H7 (cell line): Measurements from ENCODE around the gene STAP1. TPM values are rescaled to one million over a fixed set of nuclear protein-coding genes. Genes with fewer than 3 reads are reported as not detected.

Source experiments
- DNase-seq: peaks from one replicate; pipeline ENCODE4 v3.0.0; 2012
- H3K27me3 ChIP-seq: 2 replicates; pipeline ENCODE4 v1.6.0; 2011; ENCODE audit warnings: mild to moderate bottlenecking, low read length; ENCODE audit not compliant: control insufficient read depth, insufficient read depth
- H3K36me3 ChIP-seq: replicated peaks from 2 replicates; pipeline ENCODE4 v1.5.1; 2011; ENCODE audit warnings: low read length; ENCODE audit not compliant: control insufficient read depth, insufficient read depth
- H3K4me3 ChIP-seq: 2 replicates; pipeline ENCODE4 v1.5.1; 2011; ENCODE audit warnings: low read depth, mild to moderate bottlenecking, control low read depth, low read length, moderate library complexity; ENCODE audit not compliant: insufficient read depth
- total RNA-seq: library from RNA; depleted of rRNA; stranded (reverse); fragments of >200 nt; shearing (Covaris generic); gene quantifications from 2 replicates; pipeline ENCODE4 v1.2.3, GENCODE V29; 2014

STAP1 gene
- total RNA-seq, 1 experiment from 2014 or later: not detected

DNA sequence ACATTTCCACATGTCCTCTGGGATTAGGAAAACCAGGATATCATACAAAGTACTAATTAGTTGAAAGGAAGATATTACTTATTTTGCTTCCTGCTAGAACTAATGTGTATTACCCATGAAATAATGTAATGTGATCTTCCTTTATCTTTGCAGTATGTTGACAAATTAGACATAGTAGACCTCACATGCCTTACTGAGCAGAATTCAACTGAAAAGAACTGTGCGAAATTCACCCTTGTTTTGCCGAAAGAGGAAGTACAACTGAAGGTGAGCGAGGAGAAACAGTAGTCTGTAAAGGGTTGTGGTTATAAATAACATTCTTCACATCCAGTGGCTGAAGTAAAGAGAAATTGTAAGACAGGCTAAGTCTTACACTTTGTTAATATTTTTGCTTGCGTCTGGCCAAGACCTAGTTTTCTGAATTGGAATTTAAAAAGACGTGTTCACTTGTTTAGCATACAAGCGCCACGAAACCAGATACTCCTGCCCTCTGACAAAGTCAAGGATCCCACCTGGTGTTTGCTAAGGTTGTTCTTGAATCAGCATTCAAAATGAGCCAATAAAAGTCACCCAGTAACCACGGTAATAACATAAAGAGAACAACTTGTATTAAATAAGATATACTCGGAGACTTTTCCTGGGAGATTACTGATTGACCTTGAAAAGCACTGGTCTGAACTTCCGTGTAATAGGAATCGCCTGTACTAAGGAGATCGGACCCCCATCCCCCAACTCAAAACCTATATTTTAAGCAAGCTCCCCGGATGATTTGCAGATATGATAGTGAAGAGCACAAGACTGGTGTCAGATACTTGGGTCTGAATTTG lies 16.9 kb downstream of the STAP1 start:
- Histone ChIP-seq H3K4me3 (no peak overlapping the region), H3K27me3 (no peaks in the 10 kb centered on the region), H3K36me3 (no peaks in the 10 kb centered on the region)
- peak; percentile 6 for DNase-seq

DNA sequence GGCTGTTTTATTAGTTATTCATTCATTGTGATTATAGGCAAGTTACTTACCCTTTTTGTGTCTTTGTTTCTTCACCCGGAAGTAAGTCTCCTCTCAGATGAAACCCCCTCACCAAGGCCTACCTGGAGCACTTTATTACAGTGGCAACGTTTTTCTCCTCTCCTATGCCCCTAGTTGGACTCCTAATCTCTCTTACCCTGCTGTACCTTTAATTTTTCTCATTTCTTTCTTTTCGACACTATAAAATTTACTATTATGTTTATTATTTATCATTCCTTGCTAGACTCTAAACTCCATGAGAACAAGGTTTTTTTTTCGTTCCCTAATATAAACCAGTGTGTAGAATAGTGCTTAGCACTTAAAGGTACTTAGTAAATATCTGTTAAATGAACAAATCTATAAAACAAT lies 17.5 kb downstream of the STAP1 start:
- Histone ChIP-seq H3K36me3 (no peaks in the 10 kb centered on the region), H3K4me3 (no peak overlapping the region), H3K27me3 (no peaks in the 10 kb centered on the region)
- no peak for DNase-seq

DNA sequence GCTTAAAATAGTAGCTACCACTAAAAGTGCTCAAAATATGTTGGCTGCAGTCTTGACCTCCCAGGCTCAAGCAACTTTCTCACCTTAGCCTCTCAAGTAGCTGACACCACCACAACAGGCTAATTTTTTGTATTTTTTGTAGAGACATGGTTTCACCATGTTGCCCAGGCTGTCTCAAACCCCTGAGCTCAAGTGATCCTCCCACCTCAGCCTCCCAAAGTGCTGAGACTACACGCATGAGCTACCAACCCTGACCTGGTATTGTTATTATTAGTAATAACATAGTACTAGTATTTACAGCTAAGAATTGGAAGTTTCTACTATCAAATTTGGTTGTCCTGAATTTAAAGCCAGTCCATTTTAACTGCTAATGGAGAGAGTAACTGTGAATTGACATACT lies 18.0 kb downstream of the STAP1 start:
- H3K27me3 ChIP-seq: no peaks in the 10 kb centered on the region
- H3K36me3 ChIP-seq: no peaks in the 10 kb centered on the region
- DNase-seq: no peak
- no peak overlapping the region for H3K4me3 ChIP-seq

DNA sequence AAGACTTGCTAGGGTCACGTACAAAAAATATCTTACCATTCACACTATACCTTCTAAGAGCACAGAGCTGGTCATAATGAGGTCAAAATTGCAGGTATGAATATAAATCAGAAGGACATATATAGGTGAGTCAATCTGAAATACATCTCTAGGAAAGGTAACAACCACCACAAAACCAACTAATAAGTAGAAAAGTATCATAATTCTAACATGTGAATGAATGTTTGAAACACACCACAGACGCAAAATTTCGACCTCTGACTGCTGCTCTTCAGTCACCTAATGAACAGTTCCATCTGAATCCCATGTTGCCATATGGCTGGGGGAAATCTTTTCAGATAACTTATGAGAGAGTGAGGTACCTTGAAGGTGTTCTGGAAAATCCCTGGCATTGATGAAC lies 22.1 kb downstream of the STAP1 start:
- no peak overlapping the region for H3K4me3 ChIP-seq
- H3K27me3 ChIP-seq: no peaks in the 10 kb centered on the region
- no peaks in the 10 kb centered on the region for H3K36me3 ChIP-seq
- DNase-seq: no peak

DNA sequence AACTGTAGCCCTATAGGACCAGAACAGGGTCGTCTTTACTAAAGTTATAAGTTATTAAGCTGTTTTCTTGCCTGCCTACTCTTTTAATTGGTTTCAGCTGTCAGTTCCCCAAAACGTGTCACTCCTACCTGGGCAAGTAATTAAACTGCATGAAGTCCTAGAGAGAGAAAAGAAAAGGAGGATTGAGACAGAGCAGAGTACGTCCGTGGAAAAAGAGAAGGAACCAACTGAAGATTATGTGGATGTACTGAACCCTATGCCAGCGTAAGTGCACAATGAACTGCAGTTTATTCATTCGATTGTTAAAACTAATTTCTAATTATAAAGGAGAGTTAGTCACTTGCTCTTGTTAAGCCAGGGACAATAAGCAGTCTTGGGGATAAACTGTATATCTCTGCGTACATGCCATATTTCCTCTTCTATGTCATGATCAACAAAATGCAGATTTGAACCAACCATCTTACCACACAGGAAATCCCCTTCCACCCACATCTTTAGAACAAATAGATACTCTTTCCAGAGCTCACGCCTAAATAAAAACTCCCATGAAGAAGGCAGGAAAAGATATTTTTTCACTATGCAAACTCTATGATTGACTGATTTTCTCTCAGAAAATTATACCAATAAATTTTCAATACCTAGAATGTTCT lies 22.8 kb downstream of the STAP1 start:
- no peaks in the 10 kb centered on the region for H3K36me3 ChIP-seq
- no peak for DNase-seq
- H3K4me3 ChIP-seq: no peak overlapping the region
- H3K27me3 ChIP-seq: no peaks in the 10 kb centered on the region

DNA sequence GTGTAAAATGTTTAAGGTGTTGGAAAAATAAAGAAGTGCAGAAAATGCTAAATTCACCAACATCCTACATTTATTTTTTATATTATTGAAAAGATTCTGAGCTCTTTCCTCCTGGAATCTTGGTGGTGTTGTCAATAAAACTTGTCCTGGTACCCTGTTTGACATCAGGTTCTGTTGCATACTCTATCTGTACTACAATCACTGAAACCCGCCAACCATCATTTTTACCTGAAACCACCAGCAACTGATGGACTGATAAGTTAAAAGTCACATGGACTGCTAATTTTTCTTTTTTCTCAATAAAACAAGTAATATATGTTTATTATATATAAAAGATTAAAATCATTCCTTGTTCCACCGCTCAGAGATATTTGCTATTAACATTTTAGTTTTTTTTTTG lies 23.4 kb downstream of the STAP1 start:
- H3K27me3 ChIP-seq: no peaks in the 10 kb centered on the region
- DNase-seq: no peak
- no peak overlapping the region for H3K4me3 ChIP-seq
- H3K36me3 ChIP-seq: no peaks in the 10 kb centered on the region

DNA sequence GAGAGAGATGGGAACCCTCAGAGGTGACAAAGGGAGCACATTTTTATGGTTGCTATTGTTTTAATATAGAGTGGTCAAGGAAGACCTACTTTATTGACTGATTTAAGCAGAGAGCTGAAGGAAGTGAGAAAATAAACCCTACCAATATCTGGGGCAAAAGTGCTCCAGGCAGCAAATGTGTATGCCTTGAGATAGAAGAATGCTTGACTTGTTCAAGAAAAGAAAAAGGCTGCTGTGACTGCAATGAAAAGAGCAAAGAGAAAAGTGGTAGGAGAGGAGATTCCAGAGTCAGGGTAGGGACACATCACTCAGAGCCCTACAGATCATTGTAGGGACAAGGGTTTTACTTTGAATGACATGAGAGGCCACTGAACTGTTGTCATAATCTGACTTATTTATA lies 26.0 kb downstream of the STAP1 start:
- no peaks in the 10 kb centered on the region for H3K27me3 ChIP-seq
- DNase-seq: no peak
- H3K4me3 ChIP-seq: no peak overlapping the region
- no peaks in the 10 kb centered on the region for H3K36me3 ChIP-seq

DNA sequence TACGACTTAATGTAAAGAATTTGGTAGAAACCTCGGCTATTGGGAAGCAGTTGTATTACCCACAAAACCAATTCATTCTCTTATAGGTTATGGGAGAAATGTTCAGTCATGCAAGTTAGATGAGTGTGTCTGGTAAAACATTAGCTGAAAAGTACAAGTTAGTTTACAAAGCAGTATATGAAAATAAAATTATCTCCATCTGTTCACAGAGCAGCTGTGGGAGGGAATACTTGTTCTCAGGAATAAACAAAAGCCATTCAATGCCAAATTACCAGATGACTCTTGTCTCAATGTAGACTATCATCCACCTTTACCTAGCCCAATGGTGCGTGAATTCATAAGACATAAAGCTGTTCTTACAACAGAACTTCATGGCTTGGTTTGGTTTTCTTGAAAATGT lies 28.6 kb downstream of the STAP1 start:
- Histone ChIP-seq H3K27me3 (no peaks in the 10 kb centered on the region), H3K36me3 (no peaks in the 10 kb centered on the region), H3K4me3 (no peak overlapping the region)
- no peak for DNase-seq

DNA sequence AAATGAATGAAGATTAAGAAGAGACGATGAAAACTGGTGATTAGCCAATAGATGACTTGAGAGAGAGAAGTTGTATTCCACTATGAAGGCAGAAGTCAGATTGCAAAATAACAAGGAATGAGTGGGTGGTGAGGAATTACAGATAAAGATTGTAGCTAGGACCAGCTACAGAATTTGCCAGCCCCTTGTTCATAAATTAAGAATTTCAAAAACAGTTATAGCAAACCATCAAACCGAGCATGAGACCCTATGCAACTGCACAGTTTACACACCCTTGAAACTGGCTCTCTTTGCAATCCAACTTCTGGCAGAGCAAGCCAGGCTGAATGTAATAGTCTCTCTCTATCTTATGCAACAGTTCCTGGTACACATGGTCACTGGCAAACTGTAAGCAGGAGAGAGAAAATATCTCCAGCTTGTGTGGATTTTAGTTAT lies 35.2 kb downstream of the STAP1 start:
- H3K27me3 ChIP-seq: no peaks in the 10 kb centered on the region
- no peak for DNase-seq
- H3K4me3 ChIP-seq: no peak overlapping the region
- no peaks in the 10 kb centered on the region for H3K36me3 ChIP-seq

DNA sequence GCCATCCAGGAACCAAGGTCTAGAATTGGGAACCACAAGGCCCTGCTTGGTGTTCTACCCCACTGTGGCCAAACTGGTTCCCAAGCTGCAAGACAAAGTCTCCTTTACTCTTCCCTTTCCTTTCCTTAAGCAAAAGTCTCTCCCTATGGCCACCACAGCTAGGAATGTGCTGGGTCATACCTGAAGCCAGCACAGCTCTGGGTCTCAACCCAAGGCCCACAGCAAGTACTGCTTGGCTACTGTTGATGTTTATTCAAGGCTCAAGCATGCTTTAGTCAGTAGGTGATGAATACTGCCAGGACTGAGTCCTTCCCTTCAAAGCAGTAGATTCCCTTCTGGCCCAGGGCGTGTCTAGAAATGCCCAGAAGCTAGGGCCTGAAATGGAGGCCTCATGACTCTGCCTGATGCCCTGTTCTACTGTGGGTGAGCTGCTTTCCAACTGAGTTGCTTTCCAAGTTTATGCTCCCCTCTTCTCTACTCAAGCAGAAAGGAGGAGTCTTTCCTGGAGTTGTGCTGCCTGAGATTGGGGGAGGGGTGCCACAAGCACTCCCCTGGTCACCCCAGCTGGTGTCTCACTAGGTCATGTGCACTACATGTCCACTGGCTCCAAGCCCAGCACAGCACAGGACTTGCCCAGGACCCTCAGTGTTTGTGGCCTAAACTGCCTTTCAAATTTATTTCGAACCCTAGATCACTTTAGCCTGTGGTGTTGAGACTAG lies 44.9 kb downstream of the STAP1 start:
- no peaks in the 10 kb centered on the region for H3K27me3 ChIP-seq
- H3K36me3 ChIP-seq: no peaks in the 10 kb centered on the region
- no peak for DNase-seq
- H3K4me3 ChIP-seq: no peak overlapping the region

DNA sequence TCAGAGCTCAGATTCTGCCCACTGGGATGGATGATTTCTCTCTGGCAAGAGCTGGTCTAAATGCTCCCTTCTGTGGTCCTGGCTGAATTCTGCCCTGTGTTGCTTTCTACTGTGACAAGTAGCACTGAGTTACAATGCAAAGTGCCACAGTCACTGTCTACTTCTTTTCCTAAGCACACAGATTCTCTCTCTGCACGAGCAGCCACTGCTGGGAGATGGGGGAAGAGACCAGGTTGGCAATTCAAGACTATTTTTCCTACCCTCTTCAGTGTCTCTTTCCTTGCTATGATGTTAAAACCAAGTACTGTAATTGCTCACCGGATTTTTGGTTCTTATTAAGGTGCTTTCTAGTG lies 45.5 kb downstream of the STAP1 start:
- DNase-seq: no peak
- Histone ChIP-seq H3K4me3 (no peak overlapping the region), H3K27me3 (no peaks in the 10 kb centered on the region), H3K36me3 (no peaks in the 10 kb centered on the region)

DNA sequence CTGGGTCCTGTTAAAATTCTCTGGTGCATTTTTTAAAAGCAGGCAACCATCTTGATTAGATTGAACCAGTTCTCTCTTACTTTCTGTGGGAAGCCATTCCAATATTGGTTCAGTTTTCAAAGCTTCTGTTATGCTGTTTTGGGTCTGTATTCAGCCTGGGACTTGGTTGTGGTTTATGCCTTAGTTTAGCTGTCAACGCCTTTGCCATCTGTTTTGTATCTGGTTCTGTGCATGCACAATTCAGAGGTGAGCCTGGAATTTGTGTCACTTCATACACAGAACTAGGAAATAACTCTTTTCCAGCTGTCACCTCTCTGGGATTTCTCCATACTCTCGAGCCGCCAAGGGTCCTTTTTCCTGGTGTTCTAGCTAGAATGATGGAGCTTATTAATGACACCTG lies 46.2 kb downstream of the STAP1 start:
- no peaks in the 10 kb centered on the region for H3K36me3 ChIP-seq
- no peak for DNase-seq

DNA sequence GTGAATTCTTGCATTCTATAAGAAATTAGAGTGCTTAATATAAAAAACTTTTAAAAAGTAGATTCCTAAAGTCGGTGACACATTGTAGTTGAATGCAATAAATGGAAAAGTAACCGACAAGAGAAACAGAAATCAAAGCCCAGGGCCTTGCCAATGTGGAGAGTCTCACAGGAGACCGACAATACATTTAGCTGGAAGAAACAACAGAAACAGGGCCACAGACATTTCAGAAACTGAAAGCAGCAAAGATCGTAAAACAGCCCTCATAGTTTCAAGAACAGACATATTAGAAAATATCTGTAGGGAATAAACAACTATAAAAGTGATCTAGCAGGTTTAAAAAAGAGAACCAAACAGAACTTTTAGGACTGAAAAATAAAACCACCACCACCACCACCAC lies 49.5 kb downstream of the STAP1 start:
- Histone ChIP-seq H3K4me3 (no peak overlapping the region), H3K27me3 (no peaks in the 10 kb centered on the region), H3K36me3 (no peaks in the 10 kb centered on the region)
- no peak for DNase-seq

More for the DNA sequence above, 46.2 kb downstream of the STAP1 start:
- H3K4me3 ChIP-seq: no peak overlapping the region
- H3K27me3 ChIP-seq: no peaks in the 10 kb centered on the region

DNA sequence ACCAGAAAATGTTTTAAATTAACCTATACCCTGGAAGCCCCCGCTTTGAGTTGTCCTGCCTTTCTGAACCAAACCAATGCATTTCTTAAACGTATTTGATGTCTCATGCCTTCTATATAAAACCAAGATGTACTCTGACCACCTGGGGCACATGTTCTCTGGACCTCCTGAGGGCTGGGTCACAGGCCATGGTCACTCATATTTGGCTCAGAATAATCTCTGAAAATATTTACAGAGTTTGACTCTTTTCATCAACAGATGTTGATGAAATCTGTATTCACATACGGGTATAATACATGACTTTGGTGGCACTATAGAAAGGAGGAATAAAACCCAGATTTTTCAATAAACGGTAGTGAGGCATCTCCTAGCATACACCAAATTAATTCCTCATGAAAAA lies 55.7 kb downstream of the STAP1 start:
- no peak for DNase-seq
- Histone ChIP-seq H3K4me3 (no peak overlapping the region), H3K36me3 (peaks cover 1% of the 10 kb centered on the region; the same call in 1 of the 2 replicates), H3K27me3 (no peaks in the 10 kb centered on the region)

DNA sequence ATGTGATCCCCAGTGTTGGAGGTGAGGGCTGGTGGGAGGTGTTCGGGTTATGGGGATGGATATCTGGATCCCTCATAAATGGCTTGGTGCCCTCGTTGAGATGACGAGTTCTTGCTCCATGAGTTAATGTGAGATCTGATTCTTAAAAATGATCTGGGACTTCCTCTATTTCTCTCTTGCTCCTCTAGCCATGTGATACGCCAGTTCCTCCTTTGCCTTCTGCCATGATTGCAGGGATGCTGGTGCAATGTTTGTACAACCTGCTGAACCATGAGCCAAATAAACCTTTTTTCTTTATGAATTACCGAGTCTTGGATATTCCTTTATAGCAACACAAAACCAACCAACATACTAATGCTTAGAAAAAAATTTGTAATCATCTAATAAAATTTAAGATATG lies 56.6 kb downstream of the STAP1 start:
- DNase-seq: no peak
- Histone ChIP-seq H3K4me3 (no peak overlapping the region), H3K27me3 (no peaks in the 10 kb centered on the region), H3K36me3 (peaks cover 1% of the 10 kb centered on the region; the same call in 1 of the 2 replicates)
